Loucy (cell line): ENCODE measurements around the gene FES.

Experiments
- H2AFZ ChIP-seq: fragments of 200-600 bp; sonication (generic); 2 replicates; pipeline ENCODE4 v1.6.0; 2016; ENCODE audit warnings: antibody characterized with exemption, mild to moderate bottlenecking, low read length, moderate library complexity
- H3F3A ChIP-seq: fragments of 200-600 bp; 2 replicates; pipeline ENCODE4 v1.6.0; 2016; ENCODE audit warnings: antibody characterized with exemption, low read depth, mild to moderate bottlenecking
- H3K27me3 ChIP-seq: fragments of 200-600 bp; sonication (generic); 2 replicates; pipeline ENCODE4 v1.6.1; 2014; ENCODE audit warnings: low read length, mild to moderate bottlenecking; ENCODE audit not compliant: insufficient read depth, poor library complexity, severe bottlenecking
- H3K36me3 ChIP-seq: fragments of 200-600 bp; sonication (generic); 2 replicates; pipeline ENCODE4 v1.6.1; 2016; ENCODE audit warnings: low read length; ENCODE audit not compliant: insufficient read depth
- H3K4me1 ChIP-seq: fragments of 200-600 bp; sonication (generic); 2 replicates; pipeline ENCODE4 v1.5.1; 2014; ENCODE audit warnings: low read length, mild to moderate bottlenecking; ENCODE audit not compliant: insufficient read depth, poor library complexity, severe bottlenecking
- H3K4me2 ChIP-seq: fragments of 200-600 bp; sonication (generic); 2 replicates; pipeline ENCODE4 v1.6.0; 2014; ENCODE audit warnings: antibody characterized with exemption, low read length, low read depth, mild to moderate bottlenecking; ENCODE audit not compliant: poor library complexity, severe bottlenecking
- H3K4me3 ChIP-seq: fragments of 200-600 bp; sonication (generic); 2 replicates; pipeline ENCODE4 v1.5.1; 2014; ENCODE audit warnings: low read length, mild to moderate bottlenecking, mixed read lengths; ENCODE audit not compliant: poor library complexity, severe bottlenecking
- H3K79me2 ChIP-seq: fragments of 200-600 bp; sonication (generic); 2 replicates; pipeline ENCODE4 v1.6.1; 2014; ENCODE audit warnings: low read length; ENCODE audit not compliant: insufficient read depth
- H3K9ac ChIP-seq: fragments of 200-600 bp; sonication (generic); 2 replicates; pipeline ENCODE4 v1.6.0; 2014; ENCODE audit warnings: mild to moderate bottlenecking, low read depth, low read length, moderate library complexity; ENCODE audit not compliant: poor library complexity, severe bottlenecking
- H3K9me2 ChIP-seq: fragments of 200-600 bp; sonication (generic); replicated peaks from 2 replicates; pipeline ENCODE4 v1.6.1; 2016; ENCODE audit warnings: low read depth, low read length, mixed read lengths
- H3K9me3 ChIP-seq: fragments of 200-600 bp; sonication (generic); 2 replicates; pipeline ENCODE4 v1.6.1; 2014; ENCODE audit warnings: mild to moderate bottlenecking, antibody characterized with exemption, low read length, low read depth; ENCODE audit not compliant: insufficient read depth
- H4K20me1 ChIP-seq: fragments of 200-600 bp; sonication (generic); 2 replicates; pipeline ENCODE4 v1.6.0; 2014; ENCODE audit warnings: antibody characterized with exemption, low read length, mild to moderate bottlenecking; ENCODE audit not compliant: insufficient read depth, poor library complexity, severe bottlenecking
- EZH2phosphoT487 ChIP-seq: fragments of 200-600 bp; IDR thresholded peaks from 2 replicates; pipeline ENCODE4 v1.6.1; 2018; ENCODE audit warnings: antibody characterized with exemption, mild to moderate bottlenecking, moderate library complexity, borderline replicate concordance
- TF ChIP-seq, protein P1 (sequence below): fragments of 200-600 bp; sonication (generic); conservative IDR thresholded peaks from 2 replicates; pipeline ENCODE4 v1.5.1; 2014; ENCODE audit warnings: mild to moderate bottlenecking, antibody characterized with exemption, low read length

FES gene

DNA sequence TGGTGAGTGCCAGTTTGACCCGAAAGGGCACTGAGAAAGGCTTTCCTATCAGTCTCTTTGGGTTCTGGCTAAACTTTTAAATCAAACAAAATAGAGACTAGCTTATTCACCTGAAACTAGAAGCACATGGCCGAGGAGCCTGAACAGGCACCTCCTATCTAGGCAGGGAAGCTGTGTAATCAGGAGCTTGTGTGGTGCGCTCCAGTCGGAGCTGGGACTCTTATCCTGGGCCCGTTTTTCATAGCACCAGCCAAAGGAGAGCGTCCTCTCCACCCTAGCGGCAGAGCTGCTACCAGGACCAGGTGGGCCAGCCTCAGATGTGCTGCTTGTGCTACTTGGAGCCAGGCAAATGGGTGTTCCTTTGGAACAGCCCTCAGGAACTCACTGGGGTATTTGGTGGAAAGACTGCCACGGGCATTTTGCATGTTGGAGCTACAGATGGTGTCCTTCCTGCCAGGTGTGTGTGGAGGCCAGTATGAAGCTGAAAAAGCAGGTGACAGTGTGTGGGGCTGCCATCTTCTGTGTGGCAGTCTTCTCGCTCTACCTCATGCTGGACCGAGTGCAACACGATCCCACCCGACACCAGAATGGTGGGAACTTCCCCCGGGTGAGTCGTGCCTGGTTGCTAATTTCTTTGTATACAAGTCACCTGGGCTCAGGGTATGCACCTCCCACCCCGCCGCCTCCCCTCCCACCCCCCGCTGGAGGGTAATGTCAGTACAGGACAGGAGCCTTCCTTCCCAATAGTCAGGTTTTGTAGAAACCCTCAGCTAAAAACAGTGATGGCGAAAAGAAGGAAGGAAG, 19.6 kb downstream of the FES start:
- H3F3A ChIP-seq = no peaks in the 10 kb centered on the region
- H3K79me2 ChIP-seq = peaks cover 19% of the 10 kb centered on the region; the same call in 1 of the 2 replicates
- H3K4me1 ChIP-seq = peaks cover 13% of the 10 kb centered on the region
- peak overlapping the region; percentile 75 for H3K4me3 ChIP-seq
- H3K4me2 ChIP-seq = peak overlapping the region; percentile 93
- no peaks in the 10 kb centered on the region for H3K36me3 ChIP-seq
- no peaks in the 10 kb centered on the region for H3K9me2 ChIP-seq
- peak overlapping the region; percentile 67 for H3K9ac ChIP-seq
- TF ChIP-seq, protein P1, sequence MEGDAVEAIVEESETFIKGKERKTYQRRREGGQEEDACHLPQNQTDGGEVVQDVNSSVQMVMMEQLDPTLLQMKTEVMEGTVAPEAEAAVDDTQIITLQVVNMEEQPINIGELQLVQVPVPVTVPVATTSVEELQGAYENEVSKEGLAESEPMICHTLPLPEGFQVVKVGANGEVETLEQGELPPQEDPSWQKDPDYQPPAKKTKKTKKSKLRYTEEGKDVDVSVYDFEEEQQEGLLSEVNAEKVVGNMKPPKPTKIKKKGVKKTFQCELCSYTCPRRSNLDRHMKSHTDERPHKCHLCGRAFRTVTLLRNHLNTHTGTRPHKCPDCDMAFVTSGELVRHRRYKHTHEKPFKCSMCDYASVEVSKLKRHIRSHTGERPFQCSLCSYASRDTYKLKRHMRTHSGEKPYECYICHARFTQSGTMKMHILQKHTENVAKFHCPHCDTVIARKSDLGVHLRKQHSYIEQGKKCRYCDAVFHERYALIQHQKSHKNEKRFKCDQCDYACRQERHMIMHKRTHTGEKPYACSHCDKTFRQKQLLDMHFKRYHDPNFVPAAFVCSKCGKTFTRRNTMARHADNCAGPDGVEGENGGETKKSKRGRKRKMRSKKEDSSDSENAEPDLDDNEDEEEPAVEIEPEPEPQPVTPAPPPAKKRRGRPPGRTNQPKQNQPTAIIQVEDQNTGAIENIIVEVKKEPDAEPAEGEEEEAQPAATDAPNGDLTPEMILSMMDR = no peak
- H3K9me3 ChIP-seq = no peaks in the 10 kb centered on the region
- no peaks in the 10 kb centered on the region for H3K27me3 ChIP-seq
- no peaks in the 10 kb centered on the region for H4K20me1 ChIP-seq
- H2AFZ ChIP-seq = peak overlapping the region; percentile 76

DNA sequence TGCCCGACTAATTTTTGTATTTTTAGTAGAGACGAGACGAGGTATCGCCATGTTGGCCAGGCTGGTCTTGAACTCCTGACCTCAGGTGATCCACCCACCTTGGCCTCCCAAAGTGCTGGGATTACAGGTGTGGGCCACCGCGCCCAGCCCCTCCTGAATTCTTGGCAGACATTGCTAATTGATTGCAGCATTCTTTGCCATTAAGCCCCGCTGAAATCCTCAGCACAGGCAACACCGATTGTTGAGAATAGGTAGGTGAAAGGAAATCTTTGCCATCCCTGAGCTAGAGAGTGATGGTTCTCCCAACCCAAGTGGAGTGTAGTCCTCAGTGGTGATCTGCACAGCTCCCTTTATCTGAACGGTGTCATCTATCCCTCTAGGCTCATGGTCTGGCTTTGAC, 20.4 kb downstream of the FES start:
- H3K4me3 ChIP-seq = no peak overlapping the region
- no peaks in the 10 kb centered on the region for H3K9me3 ChIP-seq
- H3K4me1 ChIP-seq = peaks cover 13% of the 10 kb centered on the region
- no peaks in the 10 kb centered on the region; the same call in 1 of the 2 replicates for H3K36me3 ChIP-seq
- no peaks in the 10 kb centered on the region for H3K9me2 ChIP-seq
- no peak for TF ChIP-seq EZH2phosphoT487
- TF ChIP-seq, protein P1 = no peak
- no peaks in the 10 kb centered on the region for H3F3A ChIP-seq
- H2AFZ ChIP-seq = no peak overlapping the region
- no peaks in the 10 kb centered on the region for H3K27me3 ChIP-seq
- H3K9ac ChIP-seq = no peak overlapping the region
- peaks cover 19% of the 10 kb centered on the region; the same call in 1 of the 2 replicates for H3K79me2 ChIP-seq
- H4K20me1 ChIP-seq = no peaks in the 10 kb centered on the region
- no peak overlapping the region for H3K4me2 ChIP-seq

DNA sequence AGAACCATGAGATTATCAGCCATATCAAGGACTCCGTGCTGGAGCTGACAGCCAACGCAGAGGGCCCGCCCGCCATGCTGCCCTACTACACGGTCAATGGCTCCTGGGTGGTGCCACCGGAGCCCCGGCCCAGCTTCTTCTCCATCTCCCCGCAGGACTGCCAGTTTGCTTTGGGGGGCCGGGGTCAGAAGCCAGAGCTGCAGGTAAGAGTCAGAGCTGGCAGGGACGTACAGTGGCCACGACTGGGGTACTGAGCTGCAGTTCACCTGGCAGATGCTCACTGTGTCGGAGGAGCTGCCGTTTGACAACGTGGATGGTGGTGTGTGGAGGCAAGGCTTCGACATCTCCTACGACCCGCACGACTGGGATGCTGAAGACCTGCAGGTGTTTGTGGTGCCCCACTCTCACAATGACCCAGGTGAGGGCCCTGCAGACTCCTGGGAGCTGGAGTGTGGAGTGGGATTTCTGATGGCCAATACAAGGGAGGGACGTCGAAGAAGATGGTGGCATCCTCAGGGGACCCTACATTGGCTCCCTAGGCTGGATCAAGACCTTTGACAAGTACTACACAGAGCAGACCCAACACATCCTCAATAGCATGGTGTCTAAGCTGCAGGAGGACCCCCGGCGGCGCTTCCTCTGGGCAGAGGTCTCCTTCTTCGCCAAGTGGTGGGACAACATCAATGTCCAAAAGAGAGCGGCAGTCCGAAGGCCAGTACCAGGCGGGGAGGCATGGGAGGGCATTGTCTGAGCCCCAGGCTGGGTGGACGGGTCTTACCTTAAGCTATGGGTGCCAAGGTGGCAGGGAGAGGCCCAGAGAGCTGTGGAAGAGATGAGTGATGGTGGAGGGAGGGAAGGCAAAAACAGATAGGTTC, 21.2 kb downstream of the FES start:
- TF ChIP-seq, protein P1 = no peak
- TF ChIP-seq EZH2phosphoT487 = no peak
- Histone ChIP-seq H3K9ac (no peak overlapping the region), H3F3A (no peaks in the 10 kb centered on the region), H2AFZ (no peak overlapping the region), H4K20me1 (no peaks in the 10 kb centered on the region), H3K9me3 (no peaks in the 10 kb centered on the region), H3K27me3 (no peaks in the 10 kb centered on the region), H3K4me1 (peaks cover 13% of the 10 kb centered on the region), H3K9me2 (no peaks in the 10 kb centered on the region), H3K4me2 (no peak overlapping the region), H3K36me3 (no peaks in the 10 kb centered on the region; the same call in 1 of the 2 replicates), H3K79me2 (peaks cover 19% of the 10 kb centered on the region; the same call in 1 of the 2 replicates), H3K4me3 (no peak overlapping the region)
